K562 (cell line): ENCODE measurements around the gene SPOUT1. TPM values are rescaled to one million over a fixed set of nuclear protein-coding genes. Genes with fewer than 3 reads are reported as not detected.

ENCODE experiments used
- BRF1 ChIP-seq: IDR thresholded peaks from 3 replicates; pipeline ENCODE4 v1.6.1; 2011; ENCODE audit warnings: borderline replicate concordance, mild to moderate bottlenecking; ENCODE audit not compliant: insufficient read length; ENCODE audit errors: extremely low read depth
- FOSL1 ChIP-seq: fragments of 200-800 bp; sonication (Bioruptor generic); conservative IDR thresholded peaks from 2 replicates; pipeline ENCODE4 v1.6.1; 2016; ENCODE audit warnings: missing genetic modification characterization, missing compliant biosample characterization
- HDAC2 ChIP-seq: fragments of 450-650 bp; IDR thresholded peaks from 2 replicates; pipeline ENCODE4 v1.6.1; 2016; ENCODE audit warnings: mild to moderate bottlenecking
- HMGN3 ChIP-seq: IDR thresholded peaks from 2 replicates; pipeline ENCODE4 v1.6.1; 2011; ENCODE audit warnings: borderline replicate concordance, low read depth, mild to moderate bottlenecking, mixed read lengths, low read length; ENCODE audit not compliant: insufficient read length; ENCODE audit errors: extremely low read depth
- KAT8 ChIP-seq: fragments of 450-650 bp; IDR thresholded peaks from 2 replicates; pipeline ENCODE4 v1.6.1; 2016; ENCODE audit warnings: low read depth, mild to moderate bottlenecking
- NCOR1 ChIP-seq: fragments of 450-650 bp; IDR thresholded peaks from 2 replicates; pipeline ENCODE4 v1.6.1; 2016; ENCODE audit warnings: mild to moderate bottlenecking, moderate library complexity
- NFIX ChIP-seq: fragments of 250-450 bp; sonication (Bioruptor Pico); IDR thresholded peaks from 2 replicates; pipeline ENCODE4 v1.4.0; 2020; ENCODE audit warnings: low read depth, mild to moderate bottlenecking, moderate library complexity
- POLR2A ChIP-seq: fragments of 450-650 bp; conservative IDR thresholded peaks from 2 replicates; pipeline ENCODE4 v1.6.1; 2016
- RAD51 ChIP-seq: fragments of 450-650 bp; IDR thresholded peaks from 2 replicates; pipeline ENCODE4 v1.7.1; 2016; ENCODE audit warnings: low read depth, mild to moderate bottlenecking, borderline replicate concordance
- SIRT6 ChIP-seq: IDR thresholded peaks from one replicate; pipeline ENCODE4 v1.6.1; 2012; ENCODE audit warnings: low read depth, mild to moderate bottlenecking, control low read depth, inconsistent platforms, low read length, moderate library complexity
- SIX5 ChIP-seq, 2 experiments: IDR thresholded peaks; 2 replicates each; pipeline ENCODE4 v1.6.1; 2011; ENCODE audit warnings: low read length in 2 of 2, borderline replicate concordance in 1 of 2, low read depth in 1 of 2, mild to moderate bottlenecking in 1 of 2, moderate library complexity in 1 of 2; ENCODE audit not compliant: insufficient read depth in 1 of 2
- SP1 ChIP-seq: sonication (generic); formaldehyde crosslinking; IDR thresholded peaks from 2 replicates; pipeline ENCODE4 v1.8.1; 2022; ENCODE audit warnings: mild to moderate bottlenecking, missing genetic modification reagents
- SP2 ChIP-seq: IDR thresholded peaks from 2 replicates; pipeline ENCODE4 v1.6.1; 2011; ENCODE audit warnings: mild to moderate bottlenecking, low read depth, low read length, moderate library complexity; ENCODE audit not compliant: poor library complexity, severe bottlenecking; ENCODE audit errors: extremely low read depth
- SRF ChIP-seq, 2 experiments: fragments of 250-450, 450-650 bp in 1 of 2; sonication (Bioruptor Pico) in 1 of 2; sonication (generic) in 1 of 2; formaldehyde crosslinking; IDR thresholded peaks; 2 replicates each; pipeline versions ENCODE4 v1.5.0 to v1.5.1; 2020 to 2022; ENCODE audit warnings: mild to moderate bottlenecking in 1 of 2, missing genetic modification reagents in 1 of 2
- ZFP36 ChIP-seq: fragments of 150-350 bp; IDR thresholded peaks from 2 replicates; pipeline ENCODE4 v1.6.1; 2018; ENCODE audit warnings: low read length, low read depth; ENCODE audit not compliant: partially characterized antibody
- ZNF282 ChIP-seq: sonication (generic); formaldehyde crosslinking; IDR thresholded peaks from 2 replicates; pipeline ENCODE4 v1.8.1; 2023; ENCODE audit warnings: missing genetic modification reagents
- ZNF311 ChIP-seq: fragments of 250-450 bp; sonication (Bioruptor Pico); IDR thresholded peaks from 2 replicates; pipeline ENCODE4 v1.4.0; 2020; ENCODE audit warnings: mild to moderate bottlenecking, moderate library complexity
- ZNF511 ChIP-seq: sonication (generic); formaldehyde crosslinking; IDR thresholded peaks from 2 replicates; pipeline ENCODE4 v1.8.0; 2022; ENCODE audit warnings: mild to moderate bottlenecking, missing genetic modification reagents
- ZNF79 ChIP-seq: fragments of 250-450 bp; sonication (Bioruptor Pico); IDR thresholded peaks from 2 replicates; pipeline ENCODE4 v1.4.0; 2020; ENCODE audit warnings: low read depth, mild to moderate bottlenecking, moderate library complexity
- ZSCAN32 ChIP-seq: fragments of 450-650 bp; formaldehyde crosslinking; IDR thresholded peaks from 2 replicates; pipeline ENCODE4 v1.4.0; 2020; ENCODE audit warnings: mild to moderate bottlenecking, moderate library complexity
- polyA plus RNA-seq, 8 experiments: library from polyadenylated mRNA; depleted of rRNA in 4 of 8; stranded (reverse) in 5 of 8; unstranded in 3 of 8; fragments of >200 nt; fragmentation: Nextera tagmentation in 2 of 8; fragmentation: Illumina TruSeq in 1 of 8; extraction: Ambion mirVana in 2 of 8; extraction: Trizol in 1 of 8; gene quantifications; 2 replicates each; pipeline versions ENCODE4 v1.2.1 to v1.2.3, GENCODE V29; 2011 to 2014; ENCODE audit warnings: inconsistent platforms in 1 of 8, missing spikeins in 1 of 8
- total RNA-seq, 7 experiments: library from RNA; depleted of rRNA in 6 of 7; stranded (reverse); fragments of >200 nt in 6 of 7; fragmentation: Illumina TruSeq in 2 of 7; extraction: Trizol in 2 of 7; gene quantifications; 2 replicates each; pipeline versions ENCODE4 v1.2.1 to v1.2.3, GENCODE V29; 2011 to 2021; ENCODE audit warnings: low replicate concordance in 1 of 7
- TF ChIP-seq, protein P1 (sequence below): fragments of 250-450 bp; sonication (Bioruptor Pico); IDR thresholded peaks from 2 replicates; pipeline ENCODE4 v1.4.0; 2020; ENCODE audit warnings: mild to moderate bottlenecking, moderate library complexity
- TF ChIP-seq, protein P2 (sequence below): sonication (generic); formaldehyde crosslinking; IDR thresholded peaks from 2 replicates; pipeline ENCODE4 v1.8.0; 2023; ENCODE audit warnings: mild to moderate bottlenecking, missing genetic modification reagents
- TF ChIP-seq, protein P3 (sequence below): fragments of 250-450 bp; sonication (Bioruptor Pico); IDR thresholded peaks from 2 replicates; pipeline ENCODE4 v1.6.1; 2021; ENCODE audit warnings: mild to moderate bottlenecking

The SPOUT1 gene
- total and polyA plus RNA-seq, 9 of the 15 experiments (the other 6 are each of a cell fraction or from before 2014, with no cell fraction given): 10.6 to 121 (median 37.4) TPM

DNA sequence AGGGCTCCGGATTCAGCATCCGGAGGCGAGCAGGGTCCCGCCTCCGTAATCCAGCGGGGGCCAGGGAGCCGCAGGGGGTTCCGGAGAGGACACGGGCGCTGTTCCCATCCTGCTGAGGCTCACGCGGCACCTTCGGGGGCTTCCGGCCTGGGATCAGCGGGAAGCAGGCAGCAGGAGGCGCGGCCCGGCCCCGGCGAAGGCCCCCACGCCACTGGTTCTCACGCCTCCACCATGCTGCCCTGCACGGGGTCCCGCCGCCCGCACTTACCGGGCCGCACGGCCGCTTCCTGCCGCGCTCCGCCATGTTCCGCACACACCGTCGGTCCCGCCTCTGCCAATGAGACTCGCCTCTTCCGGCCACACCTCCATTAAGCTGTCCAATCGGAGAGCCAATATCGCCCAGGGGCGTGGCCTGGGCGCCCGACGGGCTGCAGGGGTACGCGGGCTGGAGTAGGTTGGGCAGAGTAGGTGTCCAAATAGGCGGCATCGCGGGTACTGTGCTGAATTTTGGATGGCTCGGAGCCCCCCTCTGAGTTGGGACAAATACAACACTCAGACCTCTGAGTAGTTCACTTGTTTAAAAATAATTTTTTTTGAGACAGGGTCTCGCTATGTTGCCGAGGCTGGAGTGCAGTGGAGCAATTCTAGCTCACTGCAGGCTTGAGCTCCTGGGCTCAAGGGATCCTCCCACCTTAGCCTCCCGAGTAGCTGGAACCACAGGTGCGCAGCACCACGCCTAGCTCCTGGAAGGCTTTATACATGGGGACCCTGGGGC, at the start of gene SPOUT1 (continued):
- TF ChIP-seq, protein P1, sequence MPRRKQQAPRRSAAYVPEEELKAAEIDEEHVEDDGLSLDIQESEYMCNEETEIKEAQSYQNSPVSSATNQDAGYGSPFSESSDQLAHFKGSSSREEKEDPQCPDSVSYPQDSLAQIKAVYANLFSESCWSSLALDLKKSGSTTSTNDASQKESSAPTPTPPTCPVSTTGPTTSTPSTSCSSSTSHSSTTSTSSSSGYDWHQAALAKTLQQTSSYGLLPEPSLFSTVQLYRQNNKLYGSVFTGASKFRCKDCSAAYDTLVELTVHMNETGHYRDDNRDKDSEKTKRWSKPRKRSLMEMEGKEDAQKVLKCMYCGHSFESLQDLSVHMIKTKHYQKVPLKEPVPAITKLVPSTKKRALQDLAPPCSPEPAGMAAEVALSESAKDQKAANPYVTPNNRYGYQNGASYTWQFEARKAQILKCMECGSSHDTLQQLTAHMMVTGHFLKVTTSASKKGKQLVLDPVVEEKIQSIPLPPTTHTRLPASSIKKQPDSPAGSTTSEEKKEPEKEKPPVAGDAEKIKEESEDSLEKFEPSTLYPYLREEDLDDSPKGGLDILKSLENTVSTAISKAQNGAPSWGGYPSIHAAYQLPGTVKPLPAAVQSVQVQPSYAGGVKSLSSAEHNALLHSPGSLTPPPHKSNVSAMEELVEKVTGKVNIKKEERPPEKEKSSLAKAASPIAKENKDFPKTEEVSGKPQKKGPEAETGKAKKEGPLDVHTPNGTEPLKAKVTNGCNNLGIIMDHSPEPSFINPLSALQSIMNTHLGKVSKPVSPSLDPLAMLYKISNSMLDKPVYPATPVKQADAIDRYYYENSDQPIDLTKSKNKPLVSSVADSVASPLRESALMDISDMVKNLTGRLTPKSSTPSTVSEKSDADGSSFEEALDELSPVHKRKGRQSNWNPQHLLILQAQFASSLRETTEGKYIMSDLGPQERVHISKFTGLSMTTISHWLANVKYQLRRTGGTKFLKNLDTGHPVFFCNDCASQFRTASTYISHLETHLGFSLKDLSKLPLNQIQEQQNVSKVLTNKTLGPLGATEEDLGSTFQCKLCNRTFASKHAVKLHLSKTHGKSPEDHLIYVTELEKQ (CRISPR knock-in tag): no peak
- TF ChIP-seq KAT8 (no peak; the same call in 1 of the 2 replicates), POLR2A (peak; percentile 91), ZNF311 (CRISPR knock-in tag) (no peak), ZNF79 (CRISPR knock-in tag) (no peak), SIRT6 (no peak), SP2 (peak; percentile 20), ZSCAN32 (CRISPR knock-in tag) (no peak), SP1 (CRISPR knock-in tag) (peak; percentile 85), ZNF511 (CRISPR knock-in tag) (peak; percentile 84), BRF1 (no peak), SRF (CRISPR knock-in tag; IDR thresholded peaks at IDR 0.05) (0 out of 4 replicates have a peak, but pooled peaks of 1 of the 2 experiments have one; percentile 23), SIX5 (IDR thresholded peaks at IDR 0.05; ENCODE audit: borderline replicate concordance in 1 of 2, insufficient read depth in 1 of 2, low read depth in 1 of 2, low read length in 2 of 2) (no peak), RAD51 (no peak), HDAC2 (no peak), NCOR1 (no peak), ZFP36 (no peak), ZNF282 (CRISPR knock-in tag) (no peak), FOSL1 (tag) (no peak), HMGN3 (peak; percentile 50), NFIX (CRISPR knock-in tag) (no peak)
- TF ChIP-seq, protein P2, sequence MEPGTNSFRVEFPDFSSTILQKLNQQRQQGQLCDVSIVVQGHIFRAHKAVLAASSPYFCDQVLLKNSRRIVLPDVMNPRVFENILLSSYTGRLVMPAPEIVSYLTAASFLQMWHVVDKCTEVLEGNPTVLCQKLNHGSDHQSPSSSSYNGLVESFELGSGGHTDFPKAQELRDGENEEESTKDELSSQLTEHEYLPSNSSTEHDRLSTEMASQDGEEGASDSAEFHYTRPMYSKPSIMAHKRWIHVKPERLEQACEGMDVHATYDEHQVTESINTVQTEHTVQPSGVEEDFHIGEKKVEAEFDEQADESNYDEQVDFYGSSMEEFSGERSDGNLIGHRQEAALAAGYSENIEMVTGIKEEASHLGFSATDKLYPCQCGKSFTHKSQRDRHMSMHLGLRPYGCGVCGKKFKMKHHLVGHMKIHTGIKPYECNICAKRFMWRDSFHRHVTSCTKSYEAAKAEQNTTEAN (CRISPR knock-in tag): 0 out of 2 replicates have a peak, but pooled peaks have one; percentile 63
- TF ChIP-seq, protein P3, sequence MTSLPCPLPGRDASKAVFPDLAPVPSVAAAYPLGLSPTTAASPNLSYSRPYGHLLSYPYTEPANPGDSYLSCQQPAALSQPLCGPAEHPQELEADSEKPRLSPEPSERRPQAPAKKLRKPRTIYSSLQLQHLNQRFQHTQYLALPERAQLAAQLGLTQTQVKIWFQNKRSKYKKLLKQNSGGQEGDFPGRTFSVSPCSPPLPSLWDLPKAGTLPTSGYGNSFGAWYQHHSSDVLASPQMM (CRISPR knock-in tag): no peak
